HepG2 (cell line): ENCODE measurements around the gene DCN.

Experiments used
- DNMT1 ChIP-seq: sonication (generic); formaldehyde crosslinking; IDR thresholded peaks from 2 replicates; pipeline ENCODE4 v1.5.1; 2020; ENCODE audit warnings: mild to moderate bottlenecking, missing genetic modification reagents
- KLF11 ChIP-seq: IDR thresholded peaks from 2 replicates; pipeline ENCODE4 v1.6.1; 2016; ENCODE audit warnings: missing compliant biosample characterization
- NFYB ChIP-seq: sonication (generic); formaldehyde crosslinking; IDR thresholded peaks from 2 replicates; pipeline ENCODE4 v1.4.0; 2020; ENCODE audit warnings: missing genetic modification reagents
- POLR2A ChIP-seq, 2 experiments: IDR thresholded peaks; 2 replicates each; pipeline ENCODE4 v1.6.1; 2011; ENCODE audit warnings: low read depth in 2 of 2, low read length in 2 of 2, mild to moderate bottlenecking in 1 of 2, moderate library complexity in 1 of 2; ENCODE audit not compliant: insufficient read depth in 1 of 2
- POLR2AphosphoS5 ChIP-seq: IDR thresholded peaks from 2 replicates; pipeline ENCODE4 v1.6.1; 2012; ENCODE audit warnings: low read depth, low read length
- SMAD3 ChIP-seq: sonication (generic); formaldehyde crosslinking; IDR thresholded peaks from 2 replicates; pipeline ENCODE4 v1.4.0; 2020; ENCODE audit warnings: missing genetic modification reagents
- SRY ChIP-seq: sonication (generic); formaldehyde crosslinking; IDR thresholded peaks from 2 replicates; pipeline ENCODE4 v1.8.0; 2022; ENCODE audit warnings: mild to moderate bottlenecking, missing genetic modification reagents
- TCF7L2 ChIP-seq: IDR thresholded peaks from 2 replicates; pipeline ENCODE4 v1.6.1; 2011; ENCODE audit warnings: mild to moderate bottlenecking, low read depth, low read length, moderate library complexity
- ZNF709 ChIP-seq: sonication (generic); formaldehyde crosslinking; IDR thresholded peaks from 2 replicates; pipeline ENCODE4 v1.5.0; 2020; ENCODE audit warnings: mild to moderate bottlenecking, missing genetic modification reagents
- ZSCAN29 ChIP-seq: sonication (generic); formaldehyde crosslinking; conservative IDR thresholded peaks from 2 replicates; pipeline ENCODE4 v1.4.0; 2020; ENCODE audit warnings: mild to moderate bottlenecking, missing genetic modification reagents
- TF ChIP-seq, protein P1 (sequence below): sonication (generic); formaldehyde crosslinking; IDR thresholded peaks from 2 replicates; pipeline ENCODE4 v1.5.0; 2020; ENCODE audit warnings: mild to moderate bottlenecking, missing genetic modification reagents, moderate library complexity
- TF ChIP-seq, protein P2 (sequence below): sonication (generic); formaldehyde crosslinking; IDR thresholded peaks from 2 replicates; pipeline ENCODE4 v1.5.1; 2020; ENCODE audit warnings: missing genetic modification reagents, mild to moderate bottlenecking, borderline replicate concordance
- TF ChIP-seq, protein P3 (sequence below): sonication (generic); formaldehyde crosslinking; IDR thresholded peaks from 2 replicates; pipeline ENCODE4 v1.4.0; 2020; ENCODE audit warnings: missing genetic modification reagents
- TF ChIP-seq, protein P4 (sequence below): sonication (generic); formaldehyde crosslinking; IDR thresholded peaks from 2 replicates; pipeline ENCODE4 v1.4.0; 2020; ENCODE audit warnings: low read depth, mild to moderate bottlenecking, missing genetic modification reagents

DNA sequence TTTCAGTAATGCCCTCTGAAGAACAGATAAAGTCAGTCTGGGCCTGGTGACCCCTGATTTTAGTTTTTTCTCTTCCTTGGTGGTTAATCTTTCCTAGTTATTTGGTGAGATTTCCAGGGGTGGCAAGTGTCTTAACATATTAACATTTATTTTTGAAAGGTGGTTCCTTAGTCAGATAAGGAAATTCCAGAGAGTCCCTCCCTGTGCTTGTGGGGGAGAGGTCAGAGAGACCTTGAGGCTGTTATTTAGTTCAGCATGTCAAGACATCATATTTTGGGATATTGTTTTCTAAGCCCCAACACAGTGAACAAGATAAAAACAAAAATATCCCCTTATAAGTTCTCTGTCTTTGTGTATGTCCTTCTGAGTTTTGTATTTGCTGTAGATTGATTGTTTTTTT lies 61.8 kb downstream of the DCN start:
- TF ChIP-seq POLR2AphosphoS5 (no peak), DNMT1 (CRISPR knock-in tag) (no peak), KLF11 (CRISPR knock-in tag) (no peak), POLR2A (IDR thresholded peaks at IDR 0.05; ENCODE audit: insufficient read depth in 1 of 2, low read depth in 2 of 2, low read length in 2 of 2) (no peak), ZNF709 (CRISPR knock-in tag) (no peak), ZSCAN29 (CRISPR knock-in tag) (no peak), TCF7L2 (no peak), NFYB (no peak), SMAD3 (no peak), SRY (CRISPR knock-in tag) (no peak)
- TF ChIP-seq, protein P1, sequence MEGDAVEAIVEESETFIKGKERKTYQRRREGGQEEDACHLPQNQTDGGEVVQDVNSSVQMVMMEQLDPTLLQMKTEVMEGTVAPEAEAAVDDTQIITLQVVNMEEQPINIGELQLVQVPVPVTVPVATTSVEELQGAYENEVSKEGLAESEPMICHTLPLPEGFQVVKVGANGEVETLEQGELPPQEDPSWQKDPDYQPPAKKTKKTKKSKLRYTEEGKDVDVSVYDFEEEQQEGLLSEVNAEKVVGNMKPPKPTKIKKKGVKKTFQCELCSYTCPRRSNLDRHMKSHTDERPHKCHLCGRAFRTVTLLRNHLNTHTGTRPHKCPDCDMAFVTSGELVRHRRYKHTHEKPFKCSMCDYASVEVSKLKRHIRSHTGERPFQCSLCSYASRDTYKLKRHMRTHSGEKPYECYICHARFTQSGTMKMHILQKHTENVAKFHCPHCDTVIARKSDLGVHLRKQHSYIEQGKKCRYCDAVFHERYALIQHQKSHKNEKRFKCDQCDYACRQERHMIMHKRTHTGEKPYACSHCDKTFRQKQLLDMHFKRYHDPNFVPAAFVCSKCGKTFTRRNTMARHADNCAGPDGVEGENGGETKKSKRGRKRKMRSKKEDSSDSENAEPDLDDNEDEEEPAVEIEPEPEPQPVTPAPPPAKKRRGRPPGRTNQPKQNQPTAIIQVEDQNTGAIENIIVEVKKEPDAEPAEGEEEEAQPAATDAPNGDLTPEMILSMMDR (CRISPR knock-in tag) = no peak
- TF ChIP-seq, protein P2, sequence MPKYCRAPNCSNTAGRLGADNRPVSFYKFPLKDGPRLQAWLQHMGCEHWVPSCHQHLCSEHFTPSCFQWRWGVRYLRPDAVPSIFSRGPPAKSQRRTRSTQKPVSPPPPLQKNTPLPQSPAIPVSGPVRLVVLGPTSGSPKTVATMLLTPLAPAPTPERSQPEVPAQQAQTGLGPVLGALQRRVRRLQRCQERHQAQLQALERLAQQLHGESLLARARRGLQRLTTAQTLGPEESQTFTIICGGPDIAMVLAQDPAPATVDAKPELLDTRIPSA (CRISPR knock-in tag) = no peak
- TF ChIP-seq, protein P3, sequence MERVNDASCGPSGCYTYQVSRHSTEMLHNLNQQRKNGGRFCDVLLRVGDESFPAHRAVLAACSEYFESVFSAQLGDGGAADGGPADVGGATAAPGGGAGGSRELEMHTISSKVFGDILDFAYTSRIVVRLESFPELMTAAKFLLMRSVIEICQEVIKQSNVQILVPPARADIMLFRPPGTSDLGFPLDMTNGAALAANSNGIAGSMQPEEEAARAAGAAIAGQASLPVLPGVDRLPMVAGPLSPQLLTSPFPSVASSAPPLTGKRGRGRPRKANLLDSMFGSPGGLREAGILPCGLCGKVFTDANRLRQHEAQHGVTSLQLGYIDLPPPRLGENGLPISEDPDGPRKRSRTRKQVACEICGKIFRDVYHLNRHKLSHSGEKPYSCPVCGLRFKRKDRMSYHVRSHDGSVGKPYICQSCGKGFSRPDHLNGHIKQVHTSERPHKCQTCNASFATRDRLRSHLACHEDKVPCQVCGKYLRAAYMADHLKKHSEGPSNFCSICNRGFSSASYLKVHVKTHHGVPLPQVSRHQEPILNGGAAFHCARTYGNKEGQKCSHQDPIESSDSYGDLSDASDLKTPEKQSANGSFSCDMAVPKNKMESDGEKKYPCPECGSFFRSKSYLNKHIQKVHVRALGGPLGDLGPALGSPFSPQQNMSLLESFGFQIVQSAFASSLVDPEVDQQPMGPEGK (CRISPR knock-in tag) = no peak
- TF ChIP-seq, protein P4, sequence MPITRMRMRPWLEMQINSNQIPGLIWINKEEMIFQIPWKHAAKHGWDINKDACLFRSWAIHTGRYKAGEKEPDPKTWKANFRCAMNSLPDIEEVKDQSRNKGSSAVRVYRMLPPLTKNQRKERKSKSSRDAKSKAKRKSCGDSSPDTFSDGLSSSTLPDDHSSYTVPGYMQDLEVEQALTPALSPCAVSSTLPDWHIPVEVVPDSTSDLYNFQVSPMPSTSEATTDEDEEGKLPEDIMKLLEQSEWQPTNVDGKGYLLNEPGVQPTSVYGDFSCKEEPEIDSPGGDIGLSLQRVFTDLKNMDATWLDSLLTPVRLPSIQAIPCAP (CRISPR knock-in tag) = no peak
